ENCODE data around the gene KCNJ16. TPM values are rescaled to one million over a fixed set of nuclear protein-coding genes. Genes with fewer than 3 reads are reported as not detected.

The KCNJ16 gene
- total and polyA plus RNA-seq, 4 donors, result 0.24 TPM; not detected in 3

DNA sequence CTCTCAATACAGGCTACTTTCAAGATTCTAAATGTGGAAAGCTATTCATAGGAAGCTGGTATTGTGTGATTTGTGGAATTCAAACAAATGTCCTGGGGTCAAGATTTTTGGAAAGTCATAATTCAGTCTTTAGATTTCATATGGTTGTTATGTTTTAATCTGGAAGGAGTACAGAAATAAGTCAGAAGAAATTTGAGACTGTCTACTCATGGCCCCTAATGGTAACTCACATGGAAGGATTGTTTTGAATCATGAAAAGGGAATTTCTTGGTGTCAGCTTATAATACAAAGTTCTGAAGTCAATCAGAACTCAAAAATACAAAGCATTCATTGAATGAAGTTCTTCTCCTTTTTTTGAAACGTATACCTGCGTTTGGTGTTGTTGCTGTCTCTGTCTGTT is 97.4 kb downstream of the KCNJ16 start:
- 78 to 81% methylated on average over 2 of the region's 2 CpGs for WGBS, 2 donors
- ATAC-seq (ENCODE audit: low FRiP score) (no peak), DNase-seq (no peak)
- intact Hi-C loops (cut with DNase I), result no loop called here
- H3K4me3 ChIP-seq (ENCODE audit: low read length in 2 of 2), result no peak overlapping the region
- H3K36me3 ChIP-seq (ENCODE audit: control insufficient read depth in 1 of 2, insufficient read depth in 2 of 2, low read length in 1 of 2), result no peaks in the 10 kb centered on the region
- no peak overlapping the region for H3K27ac ChIP-seq (ENCODE audit: low read depth in 1 of 2, low read length in 2 of 2)
- no peaks in the 10 kb centered on the region for H3K27me3 ChIP-seq (ENCODE audit: control insufficient read depth in 1 of 2, insufficient read depth in 2 of 2, low read length in 1 of 2)
- no peaks in the 10 kb centered on the region for H3K4me1 ChIP-seq (ENCODE audit: control insufficient read depth in 1 of 2, insufficient read depth in 2 of 2, low read length in 2 of 2)
- H3K9me3 ChIP-seq (ENCODE audit: control insufficient read depth, low read length), result peaks cover 4% of the 10 kb centered on the region

DNA sequence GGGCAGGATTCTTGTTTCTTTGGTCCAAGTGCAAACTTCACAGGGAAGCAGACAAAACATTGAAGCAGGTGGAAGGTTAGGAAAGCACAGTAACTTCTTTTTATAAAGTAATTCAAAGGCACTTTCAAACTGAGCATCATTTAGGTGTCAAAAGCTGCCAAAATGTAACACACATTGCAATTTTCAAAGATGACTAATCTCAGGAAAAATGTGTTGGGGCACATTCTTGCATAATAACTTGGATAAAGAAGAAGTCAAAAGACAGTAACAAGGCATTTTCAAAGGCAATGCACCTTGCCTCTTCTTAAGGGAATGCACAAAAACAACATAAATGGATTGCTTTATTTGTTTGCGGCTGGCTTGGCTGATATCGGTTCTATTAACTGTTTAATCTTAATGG is 97.9 kb downstream of the KCNJ16 start:
- H3K9me3 ChIP-seq (ENCODE audit: control insufficient read depth, low read length), result peaks cover 4% of the 10 kb centered on the region
- no peaks in the 10 kb centered on the region for H3K4me1 ChIP-seq (ENCODE audit: control insufficient read depth in 1 of 2, insufficient read depth in 2 of 2, low read length in 2 of 2)
- ATAC-seq (ENCODE audit: low FRiP score) (no peak), DNase-seq (no peak)
- no peaks in the 10 kb centered on the region for H3K27me3 ChIP-seq (ENCODE audit: control insufficient read depth in 1 of 2, insufficient read depth in 2 of 2, low read length in 1 of 2)
- no peak overlapping the region for H3K4me3 ChIP-seq (ENCODE audit: low read length in 2 of 2)
- WGBS, 2 donors, result 88 to 91% methylated on average over 2 of the region's 2 CpGs
- no peaks in the 10 kb centered on the region for H3K36me3 ChIP-seq (ENCODE audit: control insufficient read depth in 1 of 2, insufficient read depth in 2 of 2, low read length in 1 of 2)
- no peak overlapping the region for H3K27ac ChIP-seq (ENCODE audit: low read depth in 1 of 2, low read length in 2 of 2)
- intact Hi-C loops (cut with DNase I), result no loop called here

DNA sequence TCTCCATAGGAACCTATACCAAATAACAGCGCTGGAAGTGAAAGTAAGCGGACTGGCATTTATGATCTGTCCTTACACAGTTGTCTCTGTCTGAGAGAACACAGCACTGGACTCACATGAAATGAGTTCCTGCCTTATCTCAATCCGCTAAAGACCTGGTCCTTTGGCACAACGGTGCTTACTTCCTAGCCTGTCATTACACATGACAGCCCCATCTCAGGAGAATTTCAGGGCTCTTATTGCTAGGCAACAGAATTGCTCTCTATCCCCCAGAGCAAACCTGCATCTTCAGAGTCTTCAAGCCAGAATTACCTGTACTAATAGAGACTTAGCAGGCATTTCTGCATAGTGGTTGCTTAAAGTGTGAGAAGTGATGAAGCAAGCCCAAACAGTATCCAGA is 98.7 kb downstream of the KCNJ16 start:
- Histone ChIP-seq H3K4me1 (ENCODE audit: control insufficient read depth in 1 of 2, insufficient read depth in 2 of 2, low read length in 2 of 2) (no peaks in the 10 kb centered on the region), H3K27ac (ENCODE audit: low read depth in 1 of 2, low read length in 2 of 2) (no peak overlapping the region), H3K4me3 (ENCODE audit: low read length in 2 of 2) (no peak overlapping the region), H3K9me3 (ENCODE audit: control insufficient read depth, low read length) (peaks cover 4% of the 10 kb centered on the region), H3K27me3 (ENCODE audit: control insufficient read depth in 1 of 2, insufficient read depth in 2 of 2, low read length in 1 of 2) (no peaks in the 10 kb centered on the region), H3K36me3 (ENCODE audit: control insufficient read depth in 1 of 2, insufficient read depth in 2 of 2, low read length in 1 of 2) (no peaks in the 10 kb centered on the region)
- WGBS, 2 donors, result 61 to 71% methylated on average over 4 of the region's 4 CpGs
- ATAC-seq (ENCODE audit: low FRiP score), result no peak
- DNase-seq, result no peak
- intact Hi-C loops (cut with DNase I), result no loop called here

DNA sequence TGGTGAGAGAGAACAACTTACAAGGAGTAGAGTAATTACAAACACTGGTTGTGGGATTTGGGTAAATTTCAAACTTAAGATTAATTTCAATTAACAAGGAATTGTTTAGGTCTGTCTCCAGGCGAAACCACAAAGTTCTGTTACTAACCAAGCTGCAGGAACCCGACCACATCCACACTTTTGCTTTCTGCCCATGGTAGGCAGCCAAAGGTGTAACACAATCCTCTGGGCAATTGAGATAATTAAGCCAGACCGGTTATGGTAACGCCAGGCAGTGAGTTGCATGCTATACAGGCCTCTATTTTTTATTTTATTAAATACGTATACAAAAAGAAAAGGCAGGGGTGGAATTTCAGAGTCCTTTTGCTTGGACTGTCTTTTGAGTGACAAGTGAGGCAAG is 106.4 kb downstream of the KCNJ16 start:
- no peaks in the 10 kb centered on the region for H3K4me1 ChIP-seq (ENCODE audit: control insufficient read depth in 1 of 2, insufficient read depth in 2 of 2, low read length in 2 of 2)
- 80 to 81% methylated on average over 5 of the region's 5 CpGs for WGBS, 2 donors
- ATAC-seq (ENCODE audit: low FRiP score) (no peak), DNase-seq (no peak)
- H3K9me3 ChIP-seq (ENCODE audit: control insufficient read depth, low read length), result no peaks in the 10 kb centered on the region
- no peak overlapping the region for H3K4me3 ChIP-seq (ENCODE audit: low read length in 2 of 2)
- intact Hi-C loops (cut with DNase I), result no loop called here
- H3K27me3 ChIP-seq (ENCODE audit: control insufficient read depth in 1 of 2, insufficient read depth in 2 of 2, low read length in 1 of 2), result no peaks in the 10 kb centered on the region
- no peak overlapping the region for H3K27ac ChIP-seq (ENCODE audit: low read depth in 1 of 2, low read length in 2 of 2)
- H3K36me3 ChIP-seq (ENCODE audit: control insufficient read depth in 1 of 2, insufficient read depth in 2 of 2, low read length in 1 of 2), result no peaks in the 10 kb centered on the region

DNA sequence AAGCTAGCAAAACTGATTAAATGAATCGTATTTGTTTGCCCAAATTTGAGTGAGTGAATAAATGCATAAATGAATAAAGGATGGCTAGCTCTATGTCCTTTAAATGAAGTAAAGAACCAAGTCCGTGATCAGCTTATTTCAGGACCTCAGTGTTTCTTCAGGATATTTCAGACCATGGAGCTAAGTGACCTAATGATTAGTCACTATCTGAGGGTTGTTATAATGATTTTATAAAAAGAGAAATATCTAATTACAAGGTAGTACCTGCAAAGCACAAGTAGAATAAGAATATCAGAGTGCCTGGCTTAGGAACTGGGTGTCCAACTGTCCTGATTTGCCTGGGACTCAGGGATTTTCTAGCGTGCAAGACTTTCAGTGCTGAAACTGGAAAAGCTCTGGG is 106.8 kb downstream of the KCNJ16 start:
- no peak overlapping the region for H3K4me3 ChIP-seq (ENCODE audit: low read length in 2 of 2)
- DNase-seq, result no peak
- H3K27me3 ChIP-seq (ENCODE audit: control insufficient read depth in 1 of 2, insufficient read depth in 2 of 2, low read length in 1 of 2), result no peaks in the 10 kb centered on the region
- H3K9me3 ChIP-seq (ENCODE audit: control insufficient read depth, low read length), result no peaks in the 10 kb centered on the region
- no peak for ATAC-seq (ENCODE audit: low FRiP score)
- intact Hi-C loops (cut with DNase I), result no loop called here
- no peak overlapping the region for H3K27ac ChIP-seq (ENCODE audit: low read depth in 1 of 2, low read length in 2 of 2)
- H3K4me1 ChIP-seq (ENCODE audit: control insufficient read depth in 1 of 2, insufficient read depth in 2 of 2, low read length in 2 of 2), result no peaks in the 10 kb centered on the region
- no peaks in the 10 kb centered on the region for H3K36me3 ChIP-seq (ENCODE audit: control insufficient read depth in 1 of 2, insufficient read depth in 2 of 2, low read length in 1 of 2)
- 85 to 87% methylated on average over 3 of the region's 3 CpGs for WGBS, 2 donors

DNA sequence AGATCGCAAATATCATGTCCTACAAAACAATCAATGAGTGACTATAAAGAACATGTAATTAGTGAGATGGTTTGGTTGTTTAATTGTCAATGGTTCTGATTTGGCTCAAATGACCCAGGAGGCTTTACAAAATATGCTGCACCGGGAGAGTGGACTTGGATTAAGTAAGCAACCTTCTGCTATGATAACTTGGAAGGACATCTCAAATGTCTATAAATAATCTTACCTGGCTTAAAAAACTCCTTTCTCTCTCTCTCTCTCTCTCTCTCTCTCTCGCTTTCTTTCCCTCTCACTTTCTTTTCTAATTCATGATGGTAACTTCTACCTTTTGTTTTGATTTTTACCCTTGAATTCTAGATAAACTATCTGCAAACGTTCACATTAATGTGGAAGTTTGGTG is 108.5 kb downstream of the KCNJ16 start:
- Histone ChIP-seq H3K4me1 (ENCODE audit: control insufficient read depth in 1 of 2, insufficient read depth in 2 of 2, low read length in 2 of 2) (no peaks in the 10 kb centered on the region), H3K27ac (ENCODE audit: low read depth in 1 of 2, low read length in 2 of 2) (no peak overlapping the region), H3K9me3 (ENCODE audit: control insufficient read depth, low read length) (no peaks in the 10 kb centered on the region), H3K4me3 (ENCODE audit: low read length in 2 of 2) (no peak overlapping the region), H3K36me3 (ENCODE audit: control insufficient read depth in 1 of 2, insufficient read depth in 2 of 2, low read length in 1 of 2) (no peaks in the 10 kb centered on the region), H3K27me3 (ENCODE audit: control insufficient read depth in 1 of 2, insufficient read depth in 2 of 2, low read length in 1 of 2) (no peaks in the 10 kb centered on the region)
- DNase-seq, result no peak
- ATAC-seq (ENCODE audit: low FRiP score), result no peak
- intact Hi-C loops (cut with DNase I), result no loop called here
- WGBS, 2 donors, result 75 to 77% methylated on average over 4 of the region's 4 CpGs

DNA sequence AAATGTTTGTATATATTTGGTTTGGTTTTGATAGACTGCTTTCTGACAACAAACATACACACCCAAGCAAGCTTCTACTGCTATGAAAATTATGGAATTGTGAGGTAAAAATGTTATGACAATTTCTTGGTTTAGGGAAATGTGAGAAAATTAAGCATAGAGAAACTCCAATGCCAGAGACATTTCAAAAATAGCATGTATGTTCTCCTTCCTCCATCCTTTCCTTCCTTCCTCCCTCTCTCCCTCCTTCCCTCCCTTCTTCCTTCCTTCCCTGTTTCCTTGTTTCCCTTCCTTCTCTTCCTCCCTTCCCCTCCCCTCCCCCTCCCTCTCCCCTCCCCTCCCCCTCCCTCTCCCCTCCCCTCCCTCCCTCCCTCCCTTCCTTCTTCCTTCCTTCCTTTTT is 109.2 kb downstream of the KCNJ16 start:
- Histone ChIP-seq H3K36me3 (ENCODE audit: control insufficient read depth in 1 of 2, insufficient read depth in 2 of 2, low read length in 1 of 2) (no peaks in the 10 kb centered on the region), H3K27ac (ENCODE audit: low read depth in 1 of 2, low read length in 2 of 2) (no peak overlapping the region), H3K9me3 (ENCODE audit: control insufficient read depth, low read length) (no peaks in the 10 kb centered on the region), H3K27me3 (ENCODE audit: control insufficient read depth in 1 of 2, insufficient read depth in 2 of 2, low read length in 1 of 2) (no peaks in the 10 kb centered on the region), H3K4me3 (ENCODE audit: low read length in 2 of 2) (no peak overlapping the region), H3K4me1 (ENCODE audit: control insufficient read depth in 1 of 2, insufficient read depth in 2 of 2, low read length in 2 of 2) (no peaks in the 10 kb centered on the region)
- intact Hi-C loops (cut with DNase I), result no loop called here
- ATAC-seq (ENCODE audit: low FRiP score) (no peak), DNase-seq (no peak)

DNA sequence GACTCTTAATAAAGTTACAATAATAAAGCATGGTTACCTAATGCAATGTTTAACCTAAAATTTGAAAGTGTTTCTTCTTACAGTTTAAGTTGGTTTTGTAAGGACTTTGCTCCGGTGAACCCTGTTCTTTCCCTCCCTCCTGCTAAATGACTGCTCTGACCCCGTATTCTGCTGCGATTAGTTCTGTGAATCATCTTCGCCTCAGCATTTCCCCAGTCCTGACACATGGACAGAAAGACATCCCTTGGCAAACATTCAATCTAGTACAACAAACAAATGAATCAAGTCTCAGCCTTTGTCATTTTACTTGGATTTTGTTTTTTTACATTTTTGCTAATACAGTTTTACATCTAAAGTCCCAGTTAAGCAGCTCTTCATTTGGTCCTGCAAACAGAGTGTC is 109.7 kb downstream of the KCNJ16 start:
- no peak for DNase-seq
- ATAC-seq (ENCODE audit: low FRiP score), result no peak
- WGBS, 2 donors, result 84 to 85% methylated on average over 4 of the region's 4 CpGs
- no peaks in the 10 kb centered on the region for H3K4me1 ChIP-seq (ENCODE audit: control insufficient read depth in 1 of 2, insufficient read depth in 2 of 2, low read length in 2 of 2)
- intact Hi-C loops (cut with DNase I), result no loop called here
- H3K4me3 ChIP-seq (ENCODE audit: low read length in 2 of 2), result no peak overlapping the region
- H3K27me3 ChIP-seq (ENCODE audit: control insufficient read depth in 1 of 2, insufficient read depth in 2 of 2, low read length in 1 of 2), result no peaks in the 10 kb centered on the region
- H3K9me3 ChIP-seq (ENCODE audit: control insufficient read depth, low read length), result no peaks in the 10 kb centered on the region
- no peak overlapping the region for H3K27ac ChIP-seq (ENCODE audit: low read depth in 1 of 2, low read length in 2 of 2)
- no peaks in the 10 kb centered on the region for H3K36me3 ChIP-seq (ENCODE audit: control insufficient read depth in 1 of 2, insufficient read depth in 2 of 2, low read length in 1 of 2)

All from aorta (tissue), 5 donors.